GM12891 (cell line): ENCODE results near the gene GALT.
"Not testable (repeated sequence)": the region's sequence is repeated elsewhere in the genome, so short reads cannot be mapped to it uniquely, and the experiment has no call there.

Source experiments
- DNase-seq: peaks from one replicate; pipeline ENCODE4 v3.0.0; 2011; ENCODE audit warnings: low spot score; ENCODE audit not compliant: insufficient read length
- FAIRE-seq: peaks from 2 replicates; lab custom pipeline; 2011; peaks lifted over from hg19 to GRCh38; lab: Jason Lieb, UNC
- PAX5 ChIP-seq: IDR thresholded peaks from 2 replicates; pipeline ENCODE4 v1.6.1; 2011; ENCODE audit warnings: low read length, moderate library complexity, mild to moderate bottlenecking; ENCODE audit not compliant: insufficient read depth, severe bottlenecking
- POLR2A ChIP-seq: IDR thresholded peaks from 2 replicates; pipeline ENCODE4 v1.6.1; 2011; ENCODE audit warnings: low read depth, low read length, control low read depth
- POLR2AphosphoS5 ChIP-seq: IDR thresholded peaks from 2 replicates; pipeline ENCODE4 v1.6.1; 2011; ENCODE audit warnings: low read depth, low read length, control low read depth
- POU2F2 ChIP-seq: IDR thresholded peaks from 2 replicates; pipeline ENCODE4 v1.6.1; 2011; ENCODE audit warnings: low read depth, mild to moderate bottlenecking, control low read depth, low read length, moderate library complexity
- SPI1 ChIP-seq: IDR thresholded peaks from 2 replicates; pipeline ENCODE4 v1.6.1; 2011; ENCODE audit warnings: low read depth, low read length, control low read depth
- TAF1 ChIP-seq: IDR thresholded peaks from 2 replicates; pipeline ENCODE4 v1.6.1; 2011; ENCODE audit warnings: low read depth, low read length, control low read depth

Gene GALT

GRCh38 chr9:34635556-34635955, 10.9 kb upstream of the GALT start:
- DNase-seq, result no peak
- TF ChIP-seq POLR2AphosphoS5, result no peak
- no peak for TF ChIP-seq TAF1
- TF ChIP-seq SPI1, result no peak
- TF ChIP-seq PAX5, result no peak
- TF ChIP-seq POU2F2, result no peak
- TF ChIP-seq POLR2A, result no peak
- FAIRE-seq, result no peak

GRCh38 chr9:34636791-34637355, 9.6 kb upstream of the GALT start:
- FAIRE-seq, result no peak
- no peak for DNase-seq
- TF ChIP-seq POLR2A (no peak), POLR2AphosphoS5 (no peak), POU2F2 (no peak), TAF1 (no peak), SPI1 (no peak), PAX5 (no peak)

- peak; percentile 93 for FAIRE-seq
- DNase-seq, result peak; percentile 92
- TF ChIP-seq TAF1, result no peak
- TF ChIP-seq PAX5, result no peak
- no peak for TF ChIP-seq SPI1
- peak; percentile 47; the same call in 1 of the 2 replicates for TF ChIP-seq POLR2A
- TF ChIP-seq POLR2AphosphoS5, result peak; percentile 39; the same call in 1 of the 2 replicates
- TF ChIP-seq POU2F2, result no peak
Measured at GRCh38 chr9:34637356-34638137, 8.9 kb upstream of the GALT start, which contains the start of gene SIGMAR1. TSS of gene SIGMAR1 (minus strand) at chr9:34637787. CDS start at chr9:34637697, 90 bp downstream.

- peak; percentile 35 for FAIRE-seq
- DNase-seq, result no peak
- TF ChIP-seq SPI1, result no peak
- no peak for TF ChIP-seq PAX5
- TF ChIP-seq POLR2AphosphoS5, result no peak; the same call in 1 of the 2 replicates
- TF ChIP-seq POLR2A, result no peak
- TF ChIP-seq POU2F2, result no peak
- TF ChIP-seq TAF1, result no peak
Measured at GRCh38 chr9:34638138-34638445, 8.4 kb upstream of the GALT start.

- DNase-seq, FAIRE-seq: not testable (repeated sequence)
Measured at GRCh38 chr9:34639322-34639721, 7.2 kb upstream of the GALT start.

- no peak for TF ChIP-seq POU2F2
- no peak for FAIRE-seq
- DNase-seq, result no peak
Measured at GRCh38 chr9:34642679-34643078, 3.8 kb upstream of the GALT start.

- FAIRE-seq, result no peak
- no peak for DNase-seq
- TF ChIP-seq SPI1 (no peak), POLR2AphosphoS5 (no peak), POU2F2 (no peak), TAF1 (no peak), POLR2A (no peak), PAX5 (no peak)
Measured at GRCh38 chr9:34644766-34645314, 1.6 kb upstream of the GALT start.

- TF ChIP-seq POLR2A (no peak), TAF1 (no peak), SPI1 (no peak), PAX5 (no peak), POU2F2 (no peak), POLR2AphosphoS5 (no peak)
- FAIRE-seq, result peak; percentile 28
- DNase-seq, result no peak
Measured at GRCh38 chr9:34647084-34647403, 569 bp downstream of the GALT start.

GRCh38 chr9:34647651-34648050, 1.2 kb downstream of the GALT start:
- peak; percentile 28 for FAIRE-seq
- DNase-seq, result no peak
- TF ChIP-seq TAF1 (no peak), POU2F2 (no peak), POLR2A (no peak), SPI1 (no peak), PAX5 (no peak), POLR2AphosphoS5 (no peak)

- TF ChIP-seq POLR2A (no peak), PAX5 (no peak), TAF1 (no peak), SPI1 (no peak), POLR2AphosphoS5 (no peak), POU2F2 (no peak)
- no peak for FAIRE-seq
- DNase-seq, result no peak
Measured at GRCh38 chr9:34648673-34649072, 2.2 kb downstream of the GALT start.
